Endothelial cell of hepatic sinusoid (primary cell): ENCODE data around the gene SNCAIP.
"Not testable (repeated sequence)": the region's sequence is repeated elsewhere in the genome, so short reads cannot be mapped to it uniquely, and the experiment has no call there.

ENCODE experiments used
- in situ Hi-C: cut with HindIII; loops from 2 replicates; pipeline ENCODE4 v1.10.0; 2017; ENCODE audit warnings: low sequenced_read_pairs

SNCAIP gene

DNA sequence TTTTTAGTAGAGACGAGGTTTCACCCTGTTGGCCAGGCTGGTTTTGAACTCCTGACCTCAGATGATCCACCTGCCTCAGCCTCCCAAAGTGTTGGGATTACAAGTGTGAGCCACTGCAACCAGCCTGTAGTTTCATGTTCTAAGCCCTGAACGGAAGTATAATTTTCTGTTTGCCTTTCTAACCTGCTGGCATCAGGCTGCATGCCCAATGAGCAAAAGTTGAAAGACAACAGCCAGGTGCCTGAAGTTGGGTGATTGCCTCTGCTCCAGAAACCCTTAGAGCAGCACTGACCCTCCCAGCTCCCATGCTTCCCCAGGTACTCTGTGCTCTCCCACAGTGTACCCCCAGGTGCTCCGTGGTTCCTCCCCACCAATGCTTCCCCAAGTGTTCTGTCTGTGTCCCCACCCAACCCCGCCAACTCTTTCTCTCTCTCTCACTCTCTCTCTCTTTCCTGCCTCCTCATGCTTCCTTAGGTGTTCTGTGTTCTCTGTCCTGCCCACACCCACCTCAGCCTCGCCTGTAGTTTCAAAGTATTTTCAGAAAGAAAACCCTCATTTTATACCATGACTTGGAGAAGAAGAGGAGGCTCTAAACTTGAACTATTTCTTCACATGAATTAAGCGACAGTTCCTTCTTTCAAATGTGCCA, 145.3 kb downstream of the SNCAIP start:
- in situ Hi-C loops, result no loop called here

DNA sequence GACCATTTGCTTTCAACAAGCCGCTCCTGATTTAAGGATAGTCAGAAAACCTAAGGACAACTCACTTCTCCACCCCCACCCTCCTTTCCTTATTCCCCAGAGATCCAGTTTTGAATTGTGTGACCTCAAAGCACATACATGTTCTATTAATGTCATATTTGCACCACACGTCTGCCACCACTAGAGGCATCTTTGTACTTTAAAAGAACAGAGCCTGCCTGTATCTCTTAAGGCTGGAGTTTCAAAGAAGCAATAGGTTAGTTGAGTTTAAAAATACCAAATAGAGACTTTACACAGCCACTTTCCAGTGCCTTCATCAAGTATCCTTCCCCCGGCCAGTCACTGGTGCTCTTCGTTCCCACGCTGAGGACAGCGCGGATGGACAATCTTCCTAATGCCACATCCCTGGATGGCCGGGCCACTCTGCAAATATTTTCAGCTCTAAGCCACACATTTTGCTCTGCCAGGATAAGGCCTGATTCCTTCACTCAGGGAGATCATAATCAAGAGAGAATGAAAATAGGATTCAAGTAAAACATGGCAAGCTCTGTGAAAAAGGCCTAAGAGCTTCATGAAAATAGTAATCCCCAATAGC, 146.3 kb downstream of the SNCAIP start:
- in situ Hi-C loops, result no loop called here

DNA sequence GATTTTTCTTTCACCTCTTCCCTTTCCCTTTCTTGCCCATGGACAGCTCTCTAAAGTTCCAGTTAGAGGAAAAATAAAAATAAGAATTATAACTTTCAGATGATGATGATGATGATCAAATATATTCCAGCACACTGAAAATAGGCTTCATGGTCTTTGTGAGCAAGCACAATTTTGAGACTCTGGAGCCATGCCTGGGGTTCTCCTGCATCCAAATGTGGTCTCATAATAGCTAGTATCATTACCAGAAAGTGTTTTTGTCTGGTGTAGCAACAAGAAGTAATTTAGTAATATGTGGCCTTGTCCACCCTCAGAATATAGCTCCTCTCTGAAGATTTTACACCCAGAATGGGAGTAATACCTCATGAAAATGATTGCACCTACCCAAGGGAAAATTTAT, 150.4 kb downstream of the SNCAIP start:
- in situ Hi-C loops, result no loop called here

DNA sequence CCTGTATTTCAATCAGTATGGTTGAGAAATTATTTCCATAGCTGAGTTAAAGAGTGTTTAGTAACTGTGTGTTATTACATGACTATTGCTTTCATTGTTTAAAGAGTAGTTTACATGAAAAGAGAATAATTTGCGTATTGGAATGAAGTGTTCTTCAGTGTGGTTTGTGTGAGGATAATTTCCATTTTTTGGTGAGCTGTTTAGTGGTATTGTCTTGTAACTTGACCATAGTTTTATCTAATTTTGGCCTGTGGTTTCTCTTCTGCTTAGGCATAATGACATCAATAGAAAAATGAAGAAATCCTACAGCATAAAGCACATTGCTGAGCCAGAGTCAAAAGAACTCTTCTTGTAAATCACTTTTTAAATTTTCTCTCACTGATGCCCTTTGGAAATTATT, 151.2 kb downstream of the SNCAIP start:
- in situ Hi-C loops, result no loop called here

DNA sequence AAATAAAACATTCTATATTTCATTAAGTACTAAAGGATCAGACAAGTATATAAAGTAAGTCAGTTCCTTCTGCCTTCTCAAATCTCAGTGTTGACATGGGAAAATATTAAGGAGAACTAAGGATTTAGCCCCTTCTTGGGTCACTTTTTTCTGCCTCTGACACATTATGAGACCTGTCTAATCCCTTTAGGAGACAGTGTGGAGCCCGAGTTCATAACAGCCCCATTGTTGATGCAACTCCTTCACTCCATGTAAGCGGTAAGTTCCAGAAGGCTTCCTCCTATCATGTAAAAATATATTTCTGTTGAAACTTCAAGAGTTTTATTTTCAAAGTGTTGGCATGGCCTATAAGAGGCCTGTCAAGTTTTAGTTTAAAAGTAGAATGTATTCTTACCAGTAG, 152.2 kb downstream of the SNCAIP start:
- in situ Hi-C loops, result no loop called here

DNA sequence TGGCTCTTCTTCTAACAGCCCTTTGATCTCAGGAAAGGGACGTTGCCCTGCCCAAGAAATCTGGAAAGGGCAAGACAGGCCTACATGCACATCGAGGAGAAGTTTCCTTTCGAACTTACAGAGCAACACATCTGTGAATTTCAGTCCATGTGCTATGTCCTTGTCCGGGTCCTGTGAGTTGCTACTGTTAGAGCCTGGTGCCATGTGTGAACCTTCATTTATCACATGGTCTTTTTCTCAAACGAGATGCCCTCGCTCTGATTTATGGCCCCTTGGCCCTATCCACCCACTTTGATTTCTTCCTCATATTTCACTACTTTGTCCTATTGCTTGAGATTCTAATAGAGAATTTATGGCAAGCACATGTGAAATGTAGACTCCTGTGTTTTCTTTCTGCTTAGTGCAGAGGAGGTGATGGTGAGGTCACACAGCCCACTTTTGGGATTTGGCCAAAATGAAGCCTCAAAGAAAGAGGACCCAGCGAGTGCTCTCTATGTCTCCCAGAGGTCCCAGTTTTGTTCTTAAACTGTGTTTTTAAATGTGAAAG, 153.1 kb downstream of the SNCAIP start:
- in situ Hi-C loops, result no loop called here

DNA sequence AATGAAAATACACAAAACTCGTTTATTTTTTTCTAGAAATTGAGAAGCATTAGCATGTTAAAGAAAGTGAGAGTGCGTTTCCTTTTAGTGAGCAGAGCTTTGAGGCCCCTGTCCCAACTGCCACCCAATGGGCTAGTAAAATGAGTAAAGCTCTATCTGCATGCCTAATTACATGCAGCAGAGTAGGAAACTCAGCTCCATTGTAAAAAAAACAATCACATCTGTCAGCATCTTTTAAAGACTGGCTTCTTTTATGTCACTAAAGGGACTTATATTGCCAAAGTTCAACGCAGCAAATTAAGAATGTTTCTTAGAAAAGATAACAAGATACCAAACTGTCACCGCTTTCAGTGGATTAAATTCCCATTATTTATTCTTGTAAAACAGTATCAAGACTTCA, 154.0 kb downstream of the SNCAIP start:
- in situ Hi-C loops, result no loop called here

DNA sequence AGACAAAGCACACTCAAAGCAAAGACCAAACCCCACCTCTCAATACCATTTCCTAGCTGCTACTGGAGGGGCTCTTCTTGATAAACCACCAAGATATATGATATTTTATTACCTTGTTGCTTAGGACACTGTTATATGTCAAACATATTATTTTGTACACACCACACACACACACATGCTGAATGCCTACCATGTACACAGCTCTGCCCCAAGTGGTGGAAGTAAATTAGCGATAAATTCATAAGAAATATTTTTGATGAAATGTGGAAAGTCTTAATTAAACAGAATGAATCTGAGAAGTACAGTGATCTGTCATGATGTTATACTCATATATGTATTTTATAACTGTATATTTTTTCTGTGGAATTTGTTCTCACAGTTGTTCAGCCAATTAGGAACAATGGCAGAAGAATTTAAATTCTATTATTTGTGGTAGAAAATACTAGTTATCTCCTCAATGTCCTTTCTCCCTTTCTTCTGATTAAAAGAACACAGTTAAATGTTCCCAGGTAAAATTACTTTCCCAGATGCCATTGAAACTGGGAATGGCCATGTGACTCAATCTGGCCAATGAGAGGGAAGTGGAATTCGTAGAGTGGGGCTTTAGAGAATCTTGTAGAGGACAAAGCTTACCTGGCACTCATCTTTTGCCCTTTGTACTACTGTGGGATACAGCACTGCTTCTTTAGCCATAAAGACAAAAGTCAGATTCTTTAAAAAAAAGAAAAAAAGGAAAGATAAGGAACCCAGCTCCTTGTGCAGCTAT, 156.5 kb downstream of the SNCAIP start:
- in situ Hi-C loops, result no loop called here

DNA sequence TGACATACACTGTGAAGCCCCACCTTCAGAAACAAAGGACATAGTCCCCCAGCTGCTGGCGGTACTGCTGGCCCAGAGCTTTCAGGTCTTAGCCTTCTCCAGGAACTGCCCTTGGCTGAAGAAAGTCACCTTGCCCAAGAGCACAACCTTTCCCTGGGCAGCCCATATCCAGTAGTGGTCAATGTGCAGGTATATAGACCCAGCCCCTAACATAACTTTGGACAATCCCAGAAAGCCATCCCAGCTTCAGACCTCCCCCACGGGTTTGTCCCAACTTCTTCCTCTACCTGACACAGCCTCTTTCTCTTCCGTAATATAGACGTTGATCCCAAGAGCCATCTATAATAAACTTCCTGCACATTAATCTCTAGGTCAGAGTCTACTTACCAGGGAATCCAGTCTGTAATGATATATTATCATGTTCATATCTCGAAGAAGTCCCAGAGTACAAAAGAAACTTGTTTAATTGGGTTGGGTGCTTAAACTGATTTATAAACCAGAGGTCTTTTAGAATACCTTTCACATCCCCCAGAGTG, 157.4 kb downstream of the SNCAIP start:
- in situ Hi-C loops, result no loop called here

DNA sequence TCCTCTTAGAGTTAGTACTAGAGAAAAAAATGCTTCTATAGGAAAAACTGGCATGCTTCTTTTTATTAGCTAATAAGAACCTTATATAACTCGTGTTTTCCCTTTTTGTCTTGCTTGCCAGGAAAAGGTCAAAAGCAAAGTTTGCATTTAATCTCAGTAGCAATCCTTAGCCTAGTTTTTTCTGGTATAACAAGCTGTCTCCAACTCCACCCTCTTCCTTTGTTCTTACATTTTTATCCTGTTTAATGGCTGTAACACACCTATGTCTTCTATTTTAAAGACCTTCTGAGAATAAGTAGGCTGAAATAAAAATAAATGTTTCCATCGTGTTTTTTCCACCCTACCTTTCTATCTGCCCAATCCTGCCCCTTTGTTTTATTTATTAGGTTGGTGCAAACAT, 158.3 kb downstream of the SNCAIP start:
- in situ Hi-C loops, result no loop called here

DNA sequence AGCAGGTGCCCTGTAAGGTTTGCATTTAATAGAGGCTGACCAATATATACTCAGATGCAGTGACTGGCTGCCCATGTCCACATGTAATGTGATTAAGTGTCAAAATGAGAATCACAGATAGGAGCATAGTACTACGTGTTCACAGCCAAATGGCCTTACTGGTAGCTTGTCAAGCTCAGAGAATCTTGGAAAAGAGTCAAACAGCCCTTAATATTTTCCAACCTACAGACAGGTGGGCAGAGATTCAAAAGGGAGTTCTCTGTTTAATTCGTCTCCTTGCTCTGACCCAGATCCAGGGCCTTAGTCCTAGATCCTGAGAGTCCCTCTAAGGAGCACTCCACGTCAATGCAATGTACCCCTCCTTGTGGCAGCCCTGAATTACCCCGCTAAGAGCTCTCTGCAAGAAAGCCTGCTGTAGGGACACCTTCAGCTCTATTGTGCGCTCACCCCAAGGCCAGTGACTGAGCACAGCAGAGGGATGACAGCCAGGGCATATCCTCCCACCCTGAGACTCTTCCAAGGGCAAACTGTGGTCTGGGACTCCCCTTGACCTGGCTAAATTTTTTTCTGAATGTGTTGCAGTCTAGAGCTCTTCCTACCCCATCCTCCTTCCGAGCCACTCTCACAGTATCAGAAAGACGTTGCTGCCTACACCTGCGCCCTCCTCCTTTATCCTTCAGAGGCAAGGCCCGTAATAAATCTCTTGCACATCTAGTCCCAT, 159.2 kb downstream of the SNCAIP start:
- in situ Hi-C loops, result no loop called here

DNA sequence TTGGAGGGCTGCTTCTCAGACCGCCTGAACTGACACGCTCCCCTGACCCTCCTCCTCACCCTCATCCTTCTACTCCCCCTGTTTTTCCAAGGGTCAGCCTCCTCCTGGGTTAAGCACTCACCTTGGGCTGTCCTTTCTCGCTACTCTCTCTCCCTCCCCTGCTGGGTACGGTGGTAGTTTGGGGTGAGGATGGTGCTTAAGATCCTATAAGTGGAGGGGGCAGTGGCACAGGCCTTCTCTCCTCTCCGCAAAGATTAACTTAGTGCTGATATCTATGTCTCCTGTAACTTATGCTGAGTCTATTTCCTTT, 159.7 kb downstream of the SNCAIP start:
- in situ Hi-C loops, result no loop called here

DNA sequence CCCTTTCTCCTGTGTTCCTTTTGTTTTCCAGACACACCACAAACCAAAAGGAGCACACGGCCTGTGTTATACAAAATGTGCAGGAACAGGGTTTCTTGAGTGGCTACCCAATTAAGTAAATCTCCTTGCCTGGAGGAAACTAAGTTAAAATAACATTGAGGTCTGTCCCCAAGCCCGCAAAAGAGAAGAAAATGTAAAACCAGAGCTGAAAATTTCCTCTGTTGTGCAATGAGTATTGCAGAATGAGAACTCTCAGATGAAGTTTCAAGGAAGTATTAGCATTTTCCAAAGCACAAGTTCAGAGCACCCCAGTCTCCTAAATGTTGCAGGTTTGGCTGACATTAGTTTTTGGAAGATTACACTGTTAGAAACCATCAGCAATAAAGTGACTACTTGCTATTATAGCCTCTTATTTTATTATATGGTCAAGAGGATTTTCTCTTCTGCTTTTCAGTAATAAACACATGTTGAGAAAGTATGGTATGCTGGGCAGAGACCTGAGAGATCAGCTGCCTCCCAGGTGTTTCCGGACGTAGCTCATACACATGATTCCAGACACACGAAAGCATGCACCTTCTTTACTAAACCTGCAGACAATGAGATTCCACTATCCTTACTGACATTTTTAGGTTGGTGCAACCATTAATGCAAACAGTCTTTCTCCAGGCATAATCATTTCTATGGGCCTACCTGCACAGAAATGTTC, 161.3 kb downstream of the SNCAIP start:
- in situ Hi-C loops, result no loop called here

DNA sequence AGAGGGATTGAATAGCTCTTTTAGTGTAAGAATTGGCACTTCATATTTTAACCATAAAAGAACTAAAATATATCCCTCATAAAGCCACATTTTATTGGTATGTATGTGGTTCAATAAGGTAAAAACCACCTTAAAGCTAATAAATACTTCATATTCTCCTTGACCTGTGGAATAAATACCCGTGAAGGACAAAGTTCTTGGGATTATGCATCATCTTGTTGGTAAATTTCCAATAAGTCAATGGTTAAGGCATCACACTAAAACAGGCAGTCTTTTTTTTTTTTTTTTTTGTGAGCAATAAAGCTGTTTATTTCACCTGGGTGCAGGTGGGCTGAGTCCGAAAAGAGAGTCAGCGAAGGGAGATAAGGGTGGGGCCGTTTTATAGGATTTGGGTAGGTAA, 161.9 kb downstream of the SNCAIP start:
- in situ Hi-C loops, result no loop called here

DNA sequence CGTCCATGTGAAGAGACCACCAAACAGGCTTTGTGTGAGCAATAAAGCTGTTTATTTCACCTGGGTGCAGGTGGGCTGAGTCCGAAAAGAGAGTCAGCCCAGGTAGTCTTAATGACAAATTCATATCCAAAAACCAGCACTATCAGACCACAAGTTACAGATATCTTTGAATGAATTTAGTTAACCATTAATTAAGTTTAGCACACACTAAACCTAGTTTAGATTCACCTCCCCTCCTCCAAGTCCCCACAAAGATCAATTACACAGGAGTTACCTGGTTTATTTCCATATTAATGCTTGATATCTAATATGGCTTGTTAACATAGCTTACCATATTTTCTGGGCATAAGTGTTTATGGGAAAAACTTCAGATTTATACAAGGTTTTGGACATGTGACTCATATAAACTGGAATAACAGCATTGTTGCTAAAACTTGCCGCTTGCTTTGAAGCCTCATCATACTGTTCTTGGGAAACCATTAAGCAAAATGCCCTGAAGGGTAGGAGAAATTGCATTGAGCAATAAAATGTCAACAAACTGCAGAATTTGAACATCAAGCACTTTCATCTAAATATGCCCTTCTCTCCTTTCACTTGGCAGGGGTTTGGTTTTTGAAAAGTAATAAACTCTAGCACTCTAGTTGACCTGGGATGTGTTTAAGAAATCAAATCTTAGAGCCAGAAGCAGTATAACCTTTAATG, 166.9 kb downstream of the SNCAIP start:
- in situ Hi-C loops, result no loop called here

DNA sequence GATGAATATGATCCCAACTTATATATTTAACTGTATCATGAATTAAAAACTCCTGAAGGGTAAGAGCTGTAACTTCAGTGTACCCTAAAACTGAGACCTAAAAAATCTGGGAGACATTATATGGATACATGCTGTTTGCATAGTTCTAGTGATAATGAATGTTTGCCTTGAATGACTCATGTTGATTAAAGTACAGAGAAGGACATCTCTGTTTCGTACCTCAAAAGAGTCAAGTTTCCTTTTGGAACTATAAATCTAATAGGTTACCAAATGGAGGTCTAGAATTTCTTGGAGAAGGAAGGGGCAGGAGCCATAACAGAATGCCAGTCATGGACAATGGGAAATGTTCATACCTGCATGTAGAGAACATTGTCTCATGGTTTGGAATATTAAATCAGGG, 168.1 kb downstream of the SNCAIP start:
- in situ Hi-C loops, result no loop called here

DNA sequence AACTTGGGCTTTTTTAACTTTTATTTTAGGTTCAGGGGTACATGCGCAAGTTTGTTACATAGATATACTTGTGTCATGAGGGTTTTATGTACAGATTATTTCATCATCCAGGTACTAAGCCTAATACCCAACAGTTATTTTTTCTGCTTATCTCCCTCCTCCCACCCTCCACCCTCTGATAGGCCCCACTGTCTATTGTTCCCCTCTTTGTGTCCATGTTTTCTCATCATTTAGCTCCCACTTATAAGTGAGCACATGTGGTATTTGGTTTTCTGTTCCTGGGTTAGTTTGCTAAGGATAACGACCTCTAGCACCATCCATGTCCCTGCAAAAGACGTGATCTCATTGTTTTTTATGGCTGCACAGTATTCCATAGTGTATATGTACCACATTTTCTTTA, 172.1 kb downstream of the SNCAIP start:
- in situ Hi-C loops, result no loop called here

DNA sequence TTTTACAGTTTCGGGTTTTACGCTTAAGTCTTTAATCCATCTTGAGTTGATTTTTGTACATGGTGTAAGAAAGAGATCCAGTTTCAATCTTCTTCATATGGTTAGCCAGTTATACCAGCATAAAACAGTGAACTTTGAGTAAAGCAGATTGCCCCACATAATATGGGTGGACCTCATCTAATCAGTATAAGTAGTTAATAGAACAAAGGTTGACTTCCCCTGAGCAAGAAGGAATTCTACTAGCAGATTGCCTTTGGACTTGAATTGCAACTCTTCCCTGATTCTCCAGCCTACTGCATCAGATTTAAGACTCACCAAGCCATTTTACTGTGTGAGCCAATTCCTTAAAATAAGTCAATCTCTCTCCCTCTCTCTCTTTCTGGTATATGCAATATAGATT, 173.2 kb downstream of the SNCAIP start:
- in situ Hi-C loops, result no loop called here

DNA sequence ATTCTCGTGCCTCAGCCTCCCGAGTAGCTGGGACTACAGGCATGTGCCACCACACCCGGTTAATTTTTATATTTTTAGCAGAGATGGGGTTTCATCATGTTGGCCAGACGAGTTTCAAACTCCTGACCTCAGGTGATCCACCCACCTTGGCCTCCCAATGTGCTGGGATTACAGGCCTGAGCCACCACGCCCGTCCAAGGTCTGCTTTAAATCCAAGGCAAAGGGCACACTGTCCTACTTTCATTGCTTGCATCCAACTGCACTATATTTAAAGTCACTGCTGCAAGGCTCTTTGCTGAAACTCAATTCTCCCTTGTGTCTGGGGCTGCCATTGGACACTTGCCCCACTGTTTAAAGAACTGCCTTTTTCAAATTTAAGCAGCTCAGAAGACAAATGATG, 174.6 kb downstream of the SNCAIP start:
- in situ Hi-C loops, result not testable (repeated sequence)

DNA sequence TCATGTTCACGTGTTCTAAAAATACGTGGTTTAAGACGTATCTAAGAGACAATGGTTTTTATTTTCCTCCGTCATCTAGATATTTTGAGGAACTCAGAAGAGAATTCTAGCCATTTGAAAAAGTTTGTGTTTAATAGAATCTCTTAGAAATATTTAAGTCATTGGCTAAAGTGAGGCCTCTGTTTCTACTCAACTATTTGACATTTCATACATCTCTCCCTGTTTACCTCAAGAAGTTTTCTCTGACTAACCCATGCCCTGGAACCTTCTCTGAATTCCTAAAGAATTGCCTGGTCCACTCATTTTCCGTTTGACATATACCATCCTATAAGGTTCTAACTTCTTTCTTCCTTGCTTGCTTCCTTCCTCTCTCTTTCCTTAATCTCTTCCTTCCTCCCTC, 178.7 kb downstream of the SNCAIP start:
- in situ Hi-C loops, result no loop called here
